Calu3 (cell line): ENCODE data around the gene KMT2A. TPM values are rescaled to one million over a fixed set of nuclear protein-coding genes. Genes with fewer than 3 reads are reported as not detected.

Experiments used
- BruUV-seq: library from RNA; stranded (reverse); fragments of 400-500 nt; replicated peaks from 2 replicates; lab custom pipeline; 2021; lab: Mats Ljungman, UMichigan
- CTCF ChIA-PET: fragments of 300-600 bp; sonication (Branson Sonifier 250); formaldehyde crosslinking; loops from one replicate; lab custom pipeline; 2022; ENCODE audit warnings: antibody characterized with exemption; lab: Charles Lee
- DNase-seq: peaks from one replicate; pipeline ENCODE4 v3.0.0; 2022
- H3K27ac Mint-ChIP-seq: one replicate; pipeline ENCODE4 v1.8.0; 2022; ENCODE audit warnings: mixed read lengths; ENCODE audit not compliant: unreplicated experiment
- H3K27me3 Mint-ChIP-seq: one replicate; pipeline ENCODE4 v1.8.0; 2022; ENCODE audit warnings: mixed read lengths; ENCODE audit not compliant: unreplicated experiment
- H3K36me3 Mint-ChIP-seq: one replicate; pipeline ENCODE4 v1.8.0; 2022; ENCODE audit warnings: mild to moderate bottlenecking, moderate library complexity, mixed read lengths; ENCODE audit not compliant: insufficient read depth, unreplicated experiment
- H3K4me1 Mint-ChIP-seq: one replicate; pipeline ENCODE4 v1.8.0; 2022; ENCODE audit warnings: mild to moderate bottlenecking, low read depth, mixed read lengths; ENCODE audit not compliant: unreplicated experiment
- H3K4me3 Mint-ChIP-seq: one replicate; pipeline ENCODE4 v1.8.0; 2022; ENCODE audit warnings: mild to moderate bottlenecking, low read depth, moderate library complexity, mixed read lengths; ENCODE audit not compliant: unreplicated experiment
- H3K9me3 Mint-ChIP-seq: one replicate; pipeline ENCODE4 v1.8.0; 2022; ENCODE audit warnings: low read depth, mixed read lengths; ENCODE audit not compliant: unreplicated experiment
- CTCF ChIP-seq: fragments of 200-600 bp; IDR thresholded peaks from one replicate; pipeline ENCODE4 v1.8.0; 2022; ENCODE audit warnings: antibody characterized with exemption; ENCODE audit not compliant: unreplicated experiment
- intact Hi-C: fragments of 100-400 bp; cut with micrococcal nuclease; formaldehyde crosslinking; loops from one replicate; pipeline ENCODE4 v1.10.0; 2022; ENCODE audit not compliant: unreplicated experiment
- total RNA-seq: library from RNA; stranded (reverse); gene quantifications from 2 replicates; pipeline ENCODE4 v1.2.3, GENCODE V29; 2022

The KMT2A gene
- total RNA-seq, 1 experiment from 2014 or later = 58.1 TPM

DNA sequence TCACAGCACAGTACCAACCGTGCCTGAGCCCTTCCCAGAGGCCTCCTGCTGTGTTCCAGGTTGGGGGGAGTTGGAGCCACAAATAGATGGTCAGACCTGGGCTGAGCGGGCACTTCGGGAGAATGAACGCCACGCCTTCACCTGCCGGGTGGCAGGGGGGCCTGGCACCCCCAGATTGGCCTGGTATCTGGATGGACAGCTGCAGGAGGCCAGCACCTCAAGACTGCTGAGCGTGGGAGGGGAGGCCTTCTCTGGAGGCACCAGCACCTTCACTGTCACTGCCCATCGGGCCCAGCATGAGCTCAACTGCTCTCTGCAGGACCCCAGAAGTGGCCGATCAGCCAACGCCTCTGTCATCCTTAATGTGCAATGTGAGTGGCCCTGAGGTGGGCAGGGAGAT is 95.8 kb downstream of the KMT2A start:
- H3K36me3 Mint-ChIP-seq = peaks cover 30% of the 10 kb centered on the region
- CTCF ChIA-PET = no interaction called here
- peaks cover 13% of the 10 kb centered on the region for H3K4me1 Mint-ChIP-seq
- no peak for TF ChIP-seq CTCF
- no peak overlapping the region for H3K27ac Mint-ChIP-seq
- no peak for DNase-seq
- BruUV-seq = no TSS peak
- H3K27me3 Mint-ChIP-seq = no peaks in the 10 kb centered on the region
- intact Hi-C loops = no loop called here
- peak overlapping the region; percentile 75 for H3K4me3 Mint-ChIP-seq
- no peaks in the 10 kb centered on the region for H3K9me3 Mint-ChIP-seq

DNA sequence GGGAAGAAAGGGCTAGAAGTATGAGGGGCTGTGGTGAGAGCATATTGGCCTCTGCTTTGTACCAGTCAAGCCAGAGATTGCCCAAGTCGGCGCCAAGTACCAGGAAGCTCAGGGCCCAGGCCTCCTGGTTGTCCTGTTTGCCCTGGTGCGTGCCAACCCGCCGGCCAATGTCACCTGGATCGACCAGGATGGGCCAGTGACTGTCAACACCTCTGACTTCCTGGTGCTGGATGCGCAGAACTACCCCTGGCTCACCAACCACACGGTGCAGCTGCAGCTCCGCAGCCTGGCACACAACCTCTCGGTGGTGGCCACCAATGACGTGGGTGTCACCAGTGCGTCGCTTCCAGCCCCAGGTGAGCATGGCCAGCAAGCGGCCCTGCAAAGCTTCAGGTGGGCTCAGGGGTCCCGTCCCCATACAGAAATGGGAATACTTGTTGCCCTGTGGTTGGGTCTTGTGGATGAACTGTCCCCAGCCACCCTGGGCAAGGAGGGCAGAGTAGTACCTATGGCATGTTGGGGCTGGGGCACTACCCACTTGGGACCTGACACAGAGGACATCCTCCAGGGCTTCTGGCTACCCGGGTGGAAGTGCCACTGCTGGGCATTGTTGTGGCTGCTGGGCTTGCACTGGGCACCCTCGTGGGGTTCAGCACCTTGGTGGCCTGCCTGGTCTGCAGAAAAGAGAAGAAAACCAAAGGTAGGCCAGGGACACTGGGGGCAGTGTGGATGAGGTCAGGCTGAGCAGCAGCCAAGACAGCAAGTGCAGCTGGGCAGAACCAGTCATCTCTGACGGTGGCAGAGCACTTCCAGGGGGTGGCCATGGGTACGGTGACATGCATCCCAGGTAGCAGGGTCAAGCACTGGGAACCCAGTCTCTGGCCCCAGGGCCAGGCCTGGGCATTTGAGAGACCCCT is 96.8 kb downstream of the KMT2A start:
- CTCF ChIA-PET = interaction anchor here (0.6 kb wide), 1 partner anchor 80 kb away, joined by 3 read pairs; no protein-coding TSS in a partner anchor
- TF ChIP-seq CTCF = no peak

DNA sequence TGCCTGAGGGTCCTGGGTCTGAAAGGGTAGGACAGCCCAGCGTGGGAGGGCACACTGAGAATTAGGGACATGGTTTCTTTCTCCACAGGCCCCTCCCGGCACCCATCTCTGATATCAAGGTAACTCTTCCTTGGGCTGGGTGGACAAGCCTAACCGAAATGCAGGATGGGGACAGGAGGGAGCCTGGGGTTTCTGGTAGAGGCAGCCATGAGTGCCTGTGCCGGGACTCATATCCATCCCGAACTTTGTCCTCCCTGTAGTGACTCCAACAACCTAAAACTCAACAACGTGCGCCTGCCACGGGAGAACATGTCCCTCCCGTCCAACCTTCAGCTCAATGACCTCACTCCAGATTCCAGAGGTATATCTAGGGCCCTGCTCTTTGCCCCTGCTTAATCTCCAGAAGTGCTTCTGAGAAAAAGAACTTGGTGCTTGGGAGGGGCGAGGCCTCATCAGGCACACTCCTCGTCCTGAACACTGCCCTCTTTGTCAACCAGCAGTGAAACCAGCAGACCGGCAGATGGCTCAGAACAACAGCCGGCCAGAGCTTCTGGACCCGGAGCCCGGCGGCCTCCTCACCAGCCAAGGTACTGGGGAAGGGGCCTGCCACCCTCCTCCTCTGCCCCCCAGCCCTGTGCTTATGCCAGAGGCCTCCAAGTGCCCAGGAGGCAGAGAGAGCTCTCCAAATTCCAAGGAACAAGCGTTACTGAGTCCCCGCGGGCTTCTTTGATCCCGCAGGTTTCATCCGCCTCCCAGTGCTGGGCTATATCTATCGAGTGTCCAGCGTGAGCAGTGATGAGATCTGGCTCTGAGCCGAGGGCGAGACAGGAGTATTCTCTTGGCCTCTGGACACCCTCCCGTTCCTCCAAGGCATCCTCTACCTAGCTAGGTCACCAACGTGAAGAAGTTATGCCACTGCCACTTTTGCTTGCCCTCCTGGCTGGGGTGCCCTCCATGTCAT is 97.8 kb downstream of the KMT2A start:
- CTCF ChIA-PET = interaction anchor here (0.6 kb wide), 1 partner anchor 81 kb away, joined by 3 read pairs; no protein-coding TSS in a partner anchor
- H3K4me1 Mint-ChIP-seq = peaks cover 10% of the 10 kb centered on the region
- no peak overlapping the region for H3K27ac Mint-ChIP-seq
- H3K4me3 Mint-ChIP-seq = no peak overlapping the region
- intact Hi-C loops = no loop called here
- no TSS peak for BruUV-seq
- no peak for TF ChIP-seq CTCF
- no peak for DNase-seq
- H3K36me3 Mint-ChIP-seq = peaks cover 24% of the 10 kb centered on the region
- H3K9me3 Mint-ChIP-seq = no peaks in the 10 kb centered on the region
- no peaks in the 10 kb centered on the region for H3K27me3 Mint-ChIP-seq

More for the DNA sequence above, 96.8 kb downstream of the KMT2A start:
- no TSS peak for BruUV-seq
- Mint-ChIP-seq H3K4me1 (peaks cover 13% of the 10 kb centered on the region), H3K4me3 (no peak overlapping the region), H3K36me3 (peaks cover 26% of the 10 kb centered on the region), H3K9me3 (no peaks in the 10 kb centered on the region), H3K27ac (no peak overlapping the region), H3K27me3 (no peaks in the 10 kb centered on the region)
- DNase-seq = no peak
- intact Hi-C loops = no loop called here

GRCh38 chr11:118535261-118535660 is 99.0 kb downstream of the KMT2A start:
- Mint-ChIP-seq H3K27ac (no peak overlapping the region), H3K4me1 (no peaks in the 10 kb centered on the region), H3K27me3 (no peaks in the 10 kb centered on the region), H3K4me3 (no peak overlapping the region), H3K9me3 (no peaks in the 10 kb centered on the region), H3K36me3 (peaks cover 18% of the 10 kb centered on the region)
- no peak for DNase-seq
- BruUV-seq = no TSS peak
- CTCF ChIA-PET = no interaction called here
- intact Hi-C loops = no loop called here
- no peak for TF ChIP-seq CTCF
